A549 (cell line): ENCODE data around the gene EIF3D.

Experiments used
- CEBPB ChIP-seq, 2 experiments: fragments of >200 bp in 1 of 2; sonication (Bioruptor Twin) in 1 of 2; formaldehyde crosslinking in 1 of 2; IDR thresholded peaks; 2 replicates each; pipeline ENCODE4 v1.6.1; 2012 to 2016
- CTCF ChIP-seq: fragments of >200 bp; sonication (Bioruptor Twin); formaldehyde crosslinking; IDR thresholded peaks from 3 replicates; pipeline ENCODE4 v1.5.1; 2016
- E2F6 ChIP-seq: IDR thresholded peaks from 2 replicates; pipeline ENCODE4 v1.6.1; 2012; ENCODE audit warnings: low read depth, borderline replicate concordance
- FOSL2 ChIP-seq, 2 experiments: fragments of 450-650 bp in 1 of 2; fragments of >200 bp in 1 of 2; sonication (Bioruptor Twin) in 1 of 2; formaldehyde crosslinking; IDR thresholded peaks; 2 replicates each; pipeline versions ENCODE4 v1.5.0 to v1.6.1; 2016 to 2020; ENCODE audit warnings: mild to moderate bottlenecking in 1 of 2, moderate library complexity in 1 of 2
- RCOR1 ChIP-seq: fragments of 150-350 bp; IDR thresholded peaks from 2 replicates; pipeline ENCODE4 v1.6.1; 2014; ENCODE audit warnings: antibody characterized with exemption, low read length, low read depth
- REST ChIP-seq: fragments of 200-600 bp; sonication (generic); IDR thresholded peaks from 2 replicates; pipeline ENCODE4 v1.6.1; 2016; ENCODE audit warnings: antibody characterized with exemption, mild to moderate bottlenecking, moderate library complexity

- no peak for TF ChIP-seq REST
- no peak for TF ChIP-seq CTCF
- TF ChIP-seq CEBPB (IDR thresholded peaks at IDR 0.05) = no peak
- TF ChIP-seq RCOR1 = no peak
- no peak for TF ChIP-seq E2F6
- no peak for TF ChIP-seq FOSL2 (IDR thresholded peaks at IDR 0.05)
- no peak for TF ChIP-seq FOSL2 (CRISPR knock-in tag; IDR thresholded peaks at IDR 0.05)
These were observed 34.0 kb upstream of the EIF3D start for GRCh38 chr22:36563001-36563400.
